ENCODE measurements around the gene HMGA1. TPM values are rescaled to one million over a fixed set of nuclear protein-coding genes. Genes with fewer than 3 reads are reported as not detected.

HMGA1 gene
- total RNA-seq, 1 experiment from 2014 or later = 337 TPM

Small RNA genes lying within 50 kb of the gene (small RNA-seq; reads per million reads assigned to genes)
- gene MIR6835 = not detected

Other genes with a start within 250 kb of the HMGA1 start
- not detected in 2 replicates for gene GRM4, start 90.8 kb upstream of the HMGA1 start, total RNA-seq (2014; rRNA removed; shearing (Covaris generic); ENCODE audit: low replicate concordance)
- 35.1 and 44.3 TPM in 2 replicates for gene SMIM29, start 12.1 kb downstream of the HMGA1 start, total RNA-seq (2014; rRNA removed; shearing (Covaris generic); ENCODE audit: low replicate concordance)
- gene NUDT3, start 155.8 kb downstream of the HMGA1 start, total RNA-seq (2014; rRNA removed; shearing (Covaris generic); ENCODE audit: low replicate concordance) = 33.7 and 41.7 TPM in 2 replicates
- gene RPS10, start 189.2 kb downstream of the HMGA1 start, total RNA-seq (2014; rRNA removed; shearing (Covaris generic); ENCODE audit: low replicate concordance) = 2,938 and 3,077 TPM in 2 replicates
- not detected in 2 replicates for gene PACSIN1, start 229.2 kb downstream of the HMGA1 start, total RNA-seq (2014; rRNA removed; shearing (Covaris generic); ENCODE audit: low replicate concordance)

All from Karpas-422 (cell line).